Neuron (in vitro differentiated cells): Measurements from ENCODE around the gene HOXA1.

Experiments
- H2AFZ ChIP-seq: one replicate; pipeline ENCODE4 v1.6.1; 2013; ENCODE audit warnings: low read depth, mild to moderate bottlenecking, inconsistent platforms, low read length, moderate library complexity
- H3K27me3 ChIP-seq: one replicate; pipeline ENCODE4 v1.6.1; 2013; ENCODE audit warnings: low read length; ENCODE audit not compliant: insufficient read depth
- H3K36me3 ChIP-seq: one replicate; pipeline ENCODE4 v1.6.1; 2013; ENCODE audit warnings: low read length; ENCODE audit not compliant: insufficient read depth
- H3K4me1 ChIP-seq: one replicate; pipeline ENCODE4 v1.6.1; 2013; ENCODE audit warnings: low read length; ENCODE audit not compliant: insufficient read depth
- H3K4me3 ChIP-seq: 2 replicates; pipeline ENCODE4 v1.5.1; 2013; ENCODE audit warnings: mild to moderate bottlenecking, low read length, moderate library complexity
- H3K9me3 ChIP-seq: one replicate; pipeline ENCODE4 v1.6.1; 2013; ENCODE audit warnings: low read length

Gene HOXA1

DNA sequence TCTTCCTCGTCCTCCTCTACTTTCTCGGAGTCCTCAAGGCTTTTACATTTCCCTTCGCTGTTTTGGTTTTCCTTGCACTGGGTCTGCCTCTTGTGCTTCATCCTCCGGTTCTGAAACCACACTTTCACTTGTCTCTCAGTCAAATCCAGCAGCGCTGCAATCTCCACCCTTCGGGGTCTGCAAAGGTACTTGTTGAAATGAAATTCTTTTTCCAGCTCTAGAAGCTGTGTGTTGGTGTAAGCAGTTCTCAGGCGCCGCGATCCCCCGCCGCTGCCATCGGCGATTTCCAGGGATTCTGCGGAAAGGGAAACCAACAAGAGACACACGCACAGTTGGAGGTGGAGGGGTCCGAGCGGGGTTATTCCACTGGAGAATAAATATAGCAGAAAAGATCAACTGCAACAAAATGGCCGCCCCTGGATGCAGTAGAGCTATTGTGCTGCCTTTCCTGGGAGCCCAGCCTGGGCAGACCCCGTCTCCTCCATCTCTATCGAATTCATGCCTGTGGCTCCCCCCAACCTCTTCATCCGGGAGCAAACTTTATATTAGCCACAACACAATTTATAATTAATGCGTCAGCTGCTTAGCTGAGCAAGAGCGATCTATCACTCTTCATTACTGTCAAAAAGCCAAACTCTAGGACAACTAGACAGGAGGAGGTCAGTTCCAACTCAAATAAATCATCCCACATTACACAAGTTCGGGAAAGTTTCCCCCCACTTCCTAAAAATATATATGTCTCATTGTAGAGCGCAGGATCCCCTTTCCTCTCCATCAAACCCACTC is 5.6 kb upstream of the HOXA1 start:
- H2AFZ ChIP-seq, result no peak overlapping the region
- peaks cover 4% of the 10 kb centered on the region for H3K4me1 ChIP-seq
- no peaks in the 10 kb centered on the region for H3K36me3 ChIP-seq
- H3K9me3 ChIP-seq, result no peaks in the 10 kb centered on the region
- H3K27me3 ChIP-seq, result peaks cover 98% of the 10 kb centered on the region
- no peak overlapping the region for H3K4me3 ChIP-seq

DNA sequence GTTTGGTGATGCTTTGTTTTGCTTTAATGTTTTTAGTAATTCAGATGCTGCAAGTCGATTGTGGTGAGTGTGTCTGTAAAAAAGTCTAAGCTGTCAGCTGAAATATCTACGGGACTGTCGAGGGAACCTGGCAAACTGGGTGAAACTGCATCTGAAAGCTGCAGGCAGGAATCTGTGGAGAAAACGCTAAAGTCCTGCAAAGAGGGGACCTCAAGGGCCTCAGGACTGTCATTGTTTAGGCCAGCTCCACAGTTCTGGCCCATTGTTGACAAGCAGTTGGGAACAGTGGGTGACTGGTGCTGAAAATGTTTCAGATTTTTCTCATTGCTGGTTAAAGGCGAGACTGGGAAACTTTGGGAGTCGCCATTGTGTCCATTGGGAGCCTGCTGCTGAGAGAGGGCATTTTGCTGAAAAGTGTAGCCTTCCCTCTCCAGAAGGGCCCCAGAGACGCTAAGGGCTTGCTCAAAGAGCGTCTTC is 4.9 kb upstream of the HOXA1 start:
- Histone ChIP-seq H2AFZ (no peak overlapping the region), H3K9me3 (no peaks in the 10 kb centered on the region), H3K27me3 (peaks cover 96% of the 10 kb centered on the region), H3K4me3 (no peak overlapping the region), H3K36me3 (no peaks in the 10 kb centered on the region), H3K4me1 (peaks cover 4% of the 10 kb centered on the region)

DNA sequence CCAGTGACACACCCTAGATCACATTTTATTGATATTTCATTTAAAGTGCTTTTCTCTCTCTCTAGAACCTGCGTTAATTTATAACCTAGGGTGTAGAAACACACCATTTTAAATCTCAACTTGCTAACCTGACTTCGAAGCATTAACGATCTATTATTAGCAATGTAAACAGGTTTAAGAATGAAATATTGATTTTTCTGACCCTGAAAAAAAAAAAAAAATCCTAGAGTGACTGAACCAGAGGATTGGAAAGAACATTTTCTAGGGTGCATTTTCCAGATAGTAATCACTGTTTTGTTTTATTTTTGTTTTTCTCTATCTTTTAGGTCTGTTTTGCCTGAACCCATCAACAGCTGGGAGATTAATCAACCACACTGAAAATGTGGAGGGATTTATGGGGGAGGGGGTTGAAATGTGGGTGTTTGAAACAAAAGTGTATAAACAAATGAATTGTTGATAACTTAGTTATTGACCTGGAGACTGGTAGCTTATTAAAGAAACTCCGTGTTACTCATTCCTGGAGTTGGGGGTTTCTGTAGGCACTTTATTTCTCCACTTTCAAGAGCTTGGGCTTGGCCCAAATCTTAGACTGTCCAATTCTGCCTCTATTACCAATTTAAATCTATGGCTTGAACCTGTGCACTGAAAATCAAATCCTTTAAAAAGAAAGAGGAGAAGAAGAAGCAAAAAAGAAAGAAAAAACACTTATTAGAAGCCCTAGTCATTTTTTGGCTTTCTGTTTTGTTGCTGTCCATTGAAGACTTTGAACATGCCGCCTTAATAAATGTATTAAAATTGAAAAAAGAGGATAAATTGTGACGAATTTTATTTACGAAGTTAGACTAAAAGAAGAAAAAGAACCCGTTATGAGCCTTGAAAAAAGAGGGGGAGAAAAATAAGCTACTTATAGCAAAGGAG is 3.9 kb upstream of the HOXA1 start:
- Histone ChIP-seq H3K9me3 (peaks cover 2% of the 10 kb centered on the region), H3K4me3 (no peak overlapping the region), H3K27me3 (peaks cover 98% of the 10 kb centered on the region)

DNA sequence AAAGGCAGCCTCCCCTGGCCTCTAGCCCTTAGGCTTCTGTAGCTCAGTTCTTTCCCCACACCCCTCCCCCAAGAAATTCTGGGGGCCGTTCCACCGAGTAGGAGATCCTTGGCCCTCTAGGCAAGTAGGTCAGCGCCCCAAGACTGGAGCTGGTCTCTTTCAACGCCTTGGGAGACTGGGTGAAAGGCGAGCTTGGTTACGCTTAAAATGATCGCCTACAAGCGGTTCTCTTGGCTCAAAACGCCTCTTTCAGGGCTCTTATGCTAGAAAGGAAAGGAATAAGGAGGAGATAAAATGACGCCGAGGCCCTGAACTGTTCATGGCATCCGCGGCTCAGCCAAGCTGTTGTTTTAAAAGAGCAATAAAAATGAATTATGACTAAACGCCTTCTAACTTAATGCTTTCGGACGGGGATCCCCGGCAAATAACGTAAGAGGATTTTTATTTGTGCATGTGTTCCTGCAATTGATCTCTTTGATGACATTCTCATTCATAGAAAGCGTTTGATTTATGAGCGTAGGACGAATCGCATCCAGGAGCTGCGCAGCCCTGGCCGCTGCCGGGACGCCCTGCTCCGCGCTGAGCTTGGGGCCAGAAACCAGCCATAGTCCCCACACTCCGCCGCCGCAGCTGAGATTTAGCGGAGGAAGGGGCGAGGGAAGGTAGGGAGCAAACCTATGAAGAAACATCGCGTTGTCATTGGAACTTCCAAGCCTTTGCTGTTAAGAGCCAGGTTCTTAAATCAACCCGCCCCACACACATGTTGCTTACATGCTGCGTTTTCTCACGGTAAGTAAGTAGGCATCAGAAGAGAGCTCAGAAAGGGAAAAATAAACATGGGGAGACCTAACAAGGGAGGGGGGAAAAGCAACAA is 3.0 kb upstream of the HOXA1 start:
- Histone ChIP-seq H3K4me1 (peaks cover 4% of the 10 kb centered on the region), H2AFZ (no peak overlapping the region), H3K27me3 (peaks cover 98% of the 10 kb centered on the region), H3K4me3 (no peak overlapping the region), H3K9me3 (peaks cover 2% of the 10 kb centered on the region), H3K36me3 (no peaks in the 10 kb centered on the region)

More for the DNA sequence above, 3.9 kb upstream of the HOXA1 start:
- peaks cover 4% of the 10 kb centered on the region for H3K4me1 ChIP-seq
- no peaks in the 10 kb centered on the region for H3K36me3 ChIP-seq
- H2AFZ ChIP-seq, result no peak overlapping the region

DNA sequence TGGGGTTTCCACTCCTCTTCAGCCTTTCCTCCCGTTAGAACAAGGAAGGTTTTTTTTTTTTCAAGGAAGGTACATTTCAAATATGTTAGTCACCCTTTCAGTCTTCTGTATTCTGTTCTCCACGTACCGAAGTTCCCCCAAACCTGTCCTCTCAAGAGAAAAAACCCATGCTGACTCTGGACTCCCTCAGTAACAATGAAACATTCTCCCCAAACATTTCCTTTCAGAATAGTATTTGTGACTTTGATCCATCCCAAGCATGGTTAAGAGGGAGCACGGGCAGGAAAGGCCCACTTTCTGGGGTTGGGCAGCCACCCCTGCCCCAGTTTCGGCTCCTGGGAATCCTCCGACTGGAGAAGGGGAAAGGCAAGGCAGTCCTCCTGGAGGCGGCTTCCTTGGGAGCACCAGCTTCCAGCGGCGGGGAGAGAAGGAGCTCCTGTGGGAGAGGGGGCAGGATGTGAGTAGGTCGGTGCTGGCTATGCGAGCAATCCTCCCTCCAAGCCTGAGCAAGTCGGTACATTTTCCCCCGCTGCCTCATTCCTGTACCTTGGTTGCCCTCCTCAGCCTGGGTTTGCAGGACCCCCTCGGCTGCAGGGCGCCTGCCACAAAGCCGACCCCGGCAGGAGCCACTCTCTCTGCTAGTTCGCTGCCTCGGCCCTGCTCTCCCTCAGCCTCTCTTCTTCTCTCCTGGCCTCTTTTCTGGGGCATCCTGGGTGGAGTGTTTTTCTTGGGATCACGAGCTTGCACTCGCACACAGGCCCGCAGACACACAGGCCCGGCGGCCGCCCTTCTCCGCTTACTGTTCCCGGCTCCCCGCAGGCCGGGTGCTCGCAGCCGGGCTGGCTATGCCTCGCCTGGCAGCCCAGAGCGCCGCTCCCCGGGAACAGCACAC is 2.1 kb upstream of the HOXA1 start:
- Histone ChIP-seq H2AFZ (no peak overlapping the region), H3K4me3 (no peak overlapping the region), H3K4me1 (peaks cover 4% of the 10 kb centered on the region), H3K27me3 (peaks cover 97% of the 10 kb centered on the region), H3K9me3 (peaks cover 2% of the 10 kb centered on the region), H3K36me3 (no peaks in the 10 kb centered on the region)

DNA sequence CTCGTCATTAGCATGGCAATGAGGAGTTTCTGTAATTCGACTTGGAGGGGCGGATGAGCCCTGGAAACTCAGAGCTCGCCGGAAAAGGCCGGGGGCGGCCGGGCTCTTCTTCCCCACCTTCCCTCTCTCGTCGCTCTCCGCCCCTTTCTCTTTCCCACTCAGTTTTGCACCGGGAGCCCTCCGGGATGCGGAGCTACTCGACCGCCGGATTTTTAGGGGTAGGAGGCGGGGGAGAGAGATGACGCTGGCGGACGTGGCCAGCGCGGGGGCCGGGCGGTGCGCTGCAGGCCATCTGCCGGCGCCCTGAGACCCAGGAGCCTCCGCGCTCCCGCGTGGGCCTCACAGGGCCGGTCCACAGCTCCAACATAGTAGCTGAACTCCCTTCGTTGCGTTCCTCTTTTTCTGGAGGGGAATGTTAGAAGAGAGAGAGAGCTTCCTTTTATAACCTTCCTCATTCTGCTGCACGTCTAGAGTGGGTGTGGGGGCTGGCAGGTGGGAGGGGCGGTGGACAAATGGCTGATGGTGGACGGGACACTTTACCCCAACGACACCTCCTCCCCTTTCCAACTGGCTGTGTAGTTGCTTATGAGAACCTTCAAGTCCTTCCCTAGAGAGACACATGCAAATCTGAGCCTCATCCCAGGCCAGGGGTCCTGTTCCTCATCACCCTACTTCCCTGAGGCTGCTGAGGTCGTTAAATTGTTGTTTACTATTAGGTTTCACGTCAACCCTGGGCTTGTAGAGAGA is 1.1 kb upstream of the HOXA1 start:
- peaks cover 2% of the 10 kb centered on the region for H3K9me3 ChIP-seq
- H3K27me3 ChIP-seq, result peaks cover 93% of the 10 kb centered on the region
- peak overlapping the region; percentile 80 for H2AFZ ChIP-seq
- no peaks in the 10 kb centered on the region for H3K36me3 ChIP-seq
- peak overlapping the region; percentile 34 for H3K4me3 ChIP-seq
- peaks cover 4% of the 10 kb centered on the region for H3K4me1 ChIP-seq

DNA sequence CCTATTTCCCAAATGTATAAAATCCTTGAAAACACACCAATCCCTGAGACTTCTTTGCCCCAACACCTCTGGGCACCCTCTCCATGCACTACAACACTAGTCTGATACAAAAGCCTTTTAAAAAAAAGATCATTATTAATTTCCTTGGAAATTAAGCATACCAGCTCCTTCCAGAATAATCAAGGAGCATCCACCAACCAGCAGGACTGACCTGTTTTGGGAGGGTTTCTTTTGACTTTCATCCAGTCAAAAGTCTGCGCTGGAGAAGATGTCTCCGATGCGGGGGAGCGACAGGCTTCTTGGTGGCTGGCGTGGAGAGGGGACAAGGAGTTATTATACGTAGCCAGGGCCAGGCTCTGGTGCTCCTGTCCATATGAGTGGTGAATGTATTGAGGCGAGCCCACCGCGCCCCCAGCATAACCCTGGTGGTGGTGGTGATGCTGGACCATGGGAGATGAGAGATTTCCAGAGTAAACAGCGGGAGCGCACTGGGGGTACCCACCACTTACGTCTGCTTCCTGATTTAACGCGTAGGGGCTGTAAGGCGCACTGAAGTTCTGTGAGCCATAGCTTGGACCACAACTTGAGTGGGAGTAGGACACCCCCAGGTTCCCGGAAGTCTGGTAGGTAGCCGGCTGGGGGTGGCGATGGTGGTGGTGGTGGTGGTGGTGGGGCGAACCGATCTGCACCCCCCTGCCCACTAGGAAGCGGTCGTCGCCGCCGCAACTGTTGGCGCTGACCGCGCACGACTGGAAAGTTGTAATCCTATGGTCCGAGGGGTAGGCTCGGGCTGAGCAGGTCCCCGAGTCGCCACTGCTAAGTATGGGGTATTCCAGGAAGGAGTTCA is 527 bp downstream of the HOXA1 start:
- no peaks in the 10 kb centered on the region for H3K36me3 ChIP-seq
- peaks cover 90% of the 10 kb centered on the region for H3K27me3 ChIP-seq
- H3K4me3 ChIP-seq, result no peak overlapping the region
- H3K4me1 ChIP-seq, result peaks cover 4% of the 10 kb centered on the region
- no peak overlapping the region for H2AFZ ChIP-seq
- H3K9me3 ChIP-seq, result peaks cover 2% of the 10 kb centered on the region

DNA sequence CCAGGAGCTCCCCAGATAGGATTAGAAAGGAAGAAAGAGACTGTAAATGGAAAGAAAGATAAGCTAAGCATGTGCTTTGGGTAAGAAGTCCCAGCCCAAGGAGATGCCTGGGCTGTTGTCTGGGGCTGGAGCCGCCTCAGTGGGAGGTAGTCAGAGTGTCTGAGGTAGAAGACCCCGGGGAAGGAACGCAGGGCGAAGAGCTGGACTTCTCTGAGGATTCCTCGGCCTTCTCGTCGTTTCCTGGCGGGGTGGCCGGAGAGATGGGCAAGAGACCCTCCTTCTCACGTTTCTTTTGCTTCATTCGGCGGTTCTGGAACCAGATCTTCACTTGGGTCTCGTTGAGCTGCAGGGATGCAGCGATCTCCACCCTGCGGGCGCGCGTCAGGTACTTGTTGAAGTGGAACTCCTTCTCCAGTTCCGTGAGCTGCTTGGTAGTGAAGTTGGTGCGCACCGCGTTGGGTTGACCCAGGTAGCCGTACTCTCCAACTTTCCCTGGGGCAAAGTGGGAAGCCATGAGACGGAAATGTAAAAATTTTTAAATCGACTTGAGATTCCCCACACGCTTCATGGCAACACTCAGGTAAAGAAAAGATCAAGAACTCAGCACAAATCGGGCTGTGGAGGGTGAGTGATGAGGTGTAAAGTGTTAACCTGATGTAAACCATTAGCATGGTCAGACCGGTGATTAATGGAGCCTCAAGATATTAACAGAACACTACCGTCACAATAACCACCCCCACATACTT is 1.3 kb downstream of the HOXA1 start:
- H3K9me3 ChIP-seq, result peaks cover 2% of the 10 kb centered on the region
- H3K27me3 ChIP-seq, result peaks cover 89% of the 10 kb centered on the region
- H3K36me3 ChIP-seq, result no peaks in the 10 kb centered on the region
- no peak overlapping the region for H2AFZ ChIP-seq
- H3K4me3 ChIP-seq, result no peak overlapping the region
- H3K4me1 ChIP-seq, result peaks cover 4% of the 10 kb centered on the region

DNA sequence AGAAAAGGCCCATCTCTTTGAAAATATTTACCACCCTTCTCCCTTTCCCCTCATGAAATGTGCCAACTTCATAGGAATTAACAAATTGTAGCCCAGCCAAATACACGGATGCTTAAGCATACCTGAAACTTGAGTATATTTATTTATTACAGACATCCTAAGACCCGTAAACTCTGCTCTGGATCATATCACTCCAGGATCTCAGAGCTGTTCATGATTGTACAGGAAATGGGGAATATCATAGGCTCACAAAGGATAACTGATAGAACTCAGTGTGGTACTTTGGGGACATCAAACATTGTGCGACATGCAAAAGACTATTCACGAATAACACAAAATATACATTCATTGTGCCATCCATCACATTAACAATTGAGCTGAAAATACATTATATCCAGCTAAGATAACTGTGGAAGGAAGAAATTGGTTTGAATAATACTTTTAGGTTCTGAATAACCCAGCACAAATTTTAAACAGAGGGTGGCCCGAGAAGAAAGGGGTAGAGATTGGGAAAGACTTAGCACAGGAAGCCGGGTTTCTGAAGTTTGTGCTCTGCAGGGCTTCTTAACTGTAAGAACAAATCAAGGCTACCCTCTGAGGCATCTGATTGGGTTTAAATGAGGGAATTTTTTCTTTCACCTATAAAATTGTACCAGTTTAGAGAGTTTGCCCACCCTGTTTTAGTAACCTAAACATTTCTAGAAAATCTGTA is 2.5 kb downstream of the HOXA1 start:
- Histone ChIP-seq H3K4me3 (no peak overlapping the region), H2AFZ (no peak overlapping the region), H3K36me3 (no peaks in the 10 kb centered on the region), H3K9me3 (peaks cover 2% of the 10 kb centered on the region), H3K27me3 (peaks cover 78% of the 10 kb centered on the region), H3K4me1 (peaks cover 4% of the 10 kb centered on the region)

DNA sequence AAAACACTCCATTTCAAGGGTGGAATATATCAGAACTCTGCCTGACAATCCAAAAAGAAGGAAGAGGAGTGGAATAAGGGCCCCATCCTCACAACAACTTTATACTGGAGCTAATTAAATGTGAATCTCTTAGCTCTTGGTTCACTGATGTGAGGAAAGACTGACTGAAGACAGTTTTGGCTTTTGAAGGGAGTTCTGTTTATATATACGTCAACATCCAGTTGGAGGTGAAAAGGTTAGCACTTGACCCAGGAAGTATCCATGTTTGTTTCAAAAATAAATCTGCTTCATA is 3.0 kb downstream of the HOXA1 start:
- H3K4me1 ChIP-seq, result peaks cover 4% of the 10 kb centered on the region
- H3K4me3 ChIP-seq, result no peak overlapping the region
- peaks cover 72% of the 10 kb centered on the region for H3K27me3 ChIP-seq
- H3K36me3 ChIP-seq, result no peaks in the 10 kb centered on the region
- peaks cover 2% of the 10 kb centered on the region for H3K9me3 ChIP-seq
- no peak overlapping the region for H2AFZ ChIP-seq
